ENCODE results near the gene AADACL4.

Gene AADACL4

DNA sequence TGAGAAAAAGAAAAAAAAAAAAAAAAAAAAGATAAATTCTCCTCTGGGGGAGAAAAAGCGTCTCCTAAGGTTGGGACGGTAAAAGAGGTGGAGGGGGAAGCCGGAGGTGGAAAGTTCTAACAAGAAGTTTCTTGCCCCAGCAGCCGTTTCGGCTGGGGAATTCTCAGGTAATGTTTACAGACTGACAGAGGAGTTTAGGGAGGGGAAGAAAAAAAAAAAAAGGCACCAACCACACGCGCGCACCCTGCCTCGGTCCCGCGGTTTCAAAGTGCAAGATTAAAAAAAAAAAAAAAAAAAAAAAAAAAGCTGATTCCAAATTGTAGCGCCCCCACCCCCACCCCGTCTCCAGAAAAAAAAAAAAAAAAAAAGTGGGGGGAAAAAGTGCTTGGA lies 26.4 kb upstream of the AADACL4 start:
- TF ChIP-seq, protein P1, sequence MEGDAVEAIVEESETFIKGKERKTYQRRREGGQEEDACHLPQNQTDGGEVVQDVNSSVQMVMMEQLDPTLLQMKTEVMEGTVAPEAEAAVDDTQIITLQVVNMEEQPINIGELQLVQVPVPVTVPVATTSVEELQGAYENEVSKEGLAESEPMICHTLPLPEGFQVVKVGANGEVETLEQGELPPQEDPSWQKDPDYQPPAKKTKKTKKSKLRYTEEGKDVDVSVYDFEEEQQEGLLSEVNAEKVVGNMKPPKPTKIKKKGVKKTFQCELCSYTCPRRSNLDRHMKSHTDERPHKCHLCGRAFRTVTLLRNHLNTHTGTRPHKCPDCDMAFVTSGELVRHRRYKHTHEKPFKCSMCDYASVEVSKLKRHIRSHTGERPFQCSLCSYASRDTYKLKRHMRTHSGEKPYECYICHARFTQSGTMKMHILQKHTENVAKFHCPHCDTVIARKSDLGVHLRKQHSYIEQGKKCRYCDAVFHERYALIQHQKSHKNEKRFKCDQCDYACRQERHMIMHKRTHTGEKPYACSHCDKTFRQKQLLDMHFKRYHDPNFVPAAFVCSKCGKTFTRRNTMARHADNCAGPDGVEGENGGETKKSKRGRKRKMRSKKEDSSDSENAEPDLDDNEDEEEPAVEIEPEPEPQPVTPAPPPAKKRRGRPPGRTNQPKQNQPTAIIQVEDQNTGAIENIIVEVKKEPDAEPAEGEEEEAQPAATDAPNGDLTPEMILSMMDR (IDR thresholded peaks at IDR 0.05; ENCODE audit: insufficient read depth, low read length, poor library complexity, severe bottlenecking), result no peak
- Histone ChIP-seq H3K36me3 (ENCODE audit: control insufficient read depth, insufficient read depth, low read length) (no peaks in the 10 kb centered on the region), H3K27me3 (replicated peaks; ENCODE audit: control insufficient read depth, insufficient read depth, low read length) (no peaks in the 10 kb centered on the region; the same call in 1 of the 2 replicates), H3K4me3 (replicated peaks; ENCODE audit: low read depth, low read length) (peak overlapping the region; percentile 56)
- DNase-seq (ENCODE audit: extremely low read depth, insufficient read length), result no peak

DNA sequence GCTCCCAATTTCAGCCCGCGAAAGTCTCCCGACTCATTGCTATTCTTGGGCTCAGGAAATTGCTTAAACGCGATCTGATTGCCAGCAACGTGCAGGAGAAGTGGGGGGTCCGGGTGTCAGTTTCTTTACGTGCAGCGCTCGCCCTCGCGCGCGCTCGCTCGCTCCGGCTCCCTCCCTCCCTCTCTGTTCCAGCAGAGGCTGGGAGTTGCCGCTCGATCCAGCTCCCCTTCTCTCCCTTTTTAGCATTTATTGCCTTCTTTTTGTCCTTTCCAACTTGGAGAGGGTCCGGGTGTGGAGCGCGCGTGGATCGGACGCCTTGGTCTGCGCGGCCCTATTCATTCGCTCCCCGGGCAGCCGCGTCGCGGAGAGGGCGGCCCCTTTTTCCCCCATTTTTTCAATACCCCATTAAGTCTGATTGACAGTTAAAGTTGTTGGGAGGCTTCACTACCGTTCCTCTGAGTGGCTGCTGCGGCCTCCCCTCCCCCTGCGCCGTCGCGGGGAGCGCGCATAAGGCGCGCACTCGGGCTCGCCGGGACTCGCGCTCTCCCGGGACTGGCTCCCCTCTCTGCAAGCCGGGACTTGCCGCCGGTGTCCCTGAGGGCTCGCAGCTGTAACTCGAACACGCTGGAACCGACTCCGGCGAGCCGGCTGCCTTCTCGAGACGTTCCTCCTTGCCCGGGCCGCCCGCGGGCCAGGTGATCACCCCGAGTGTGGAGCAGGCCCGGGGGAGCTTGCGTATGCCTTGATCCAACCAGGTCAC lies 25.8 kb upstream of the AADACL4 start, which contains the start of gene DHRS3:
TSS of gene DHRS3 (minus strand) at position 310 of the 760 bp plus-strand sequence. CDS start 862 bp downstream, outside the sequence.
- TF ChIP-seq, protein P1 (IDR thresholded peaks at IDR 0.05; ENCODE audit: insufficient read depth, low read length, poor library complexity, severe bottlenecking), result no peak
- Histone ChIP-seq H3K27me3 (replicated peaks; ENCODE audit: control insufficient read depth, insufficient read depth, low read length) (no peaks in the 10 kb centered on the region; the same call in 1 of the 2 replicates), H3K4me3 (replicated peaks; ENCODE audit: low read depth, low read length) (peak within 1 kb of the TSS; percentile 56), H3K36me3 (ENCODE audit: control insufficient read depth, insufficient read depth, low read length) (no peaks in the 10 kb centered on the region)
- DNase-seq (ENCODE audit: extremely low read depth, insufficient read length), result peak; percentile 58

DNA sequence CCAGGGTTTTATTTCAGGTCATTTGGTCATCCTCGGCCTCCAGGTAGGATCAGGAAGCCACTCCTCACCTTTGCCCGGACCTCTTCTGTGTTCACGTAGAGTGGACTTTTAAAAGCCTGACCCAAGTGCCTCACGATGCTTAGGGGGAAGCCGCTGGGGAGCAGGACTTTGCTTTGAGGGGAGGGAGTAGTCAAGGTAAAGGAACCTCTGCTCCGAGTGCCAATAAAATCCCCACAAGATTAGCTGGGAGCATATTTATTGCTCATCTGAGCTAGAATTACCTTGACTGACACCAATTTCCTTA lies 25.3 kb upstream of the AADACL4 start:
- no peak for DNase-seq (ENCODE audit: extremely low read depth, insufficient read length)
- H3K4me3 ChIP-seq (replicated peaks; ENCODE audit: low read depth, low read length), result peak overlapping the region; percentile 56
- TF ChIP-seq, protein P1 (IDR thresholded peaks at IDR 0.05; ENCODE audit: insufficient read depth, low read length, poor library complexity, severe bottlenecking), result no peak

DNA sequence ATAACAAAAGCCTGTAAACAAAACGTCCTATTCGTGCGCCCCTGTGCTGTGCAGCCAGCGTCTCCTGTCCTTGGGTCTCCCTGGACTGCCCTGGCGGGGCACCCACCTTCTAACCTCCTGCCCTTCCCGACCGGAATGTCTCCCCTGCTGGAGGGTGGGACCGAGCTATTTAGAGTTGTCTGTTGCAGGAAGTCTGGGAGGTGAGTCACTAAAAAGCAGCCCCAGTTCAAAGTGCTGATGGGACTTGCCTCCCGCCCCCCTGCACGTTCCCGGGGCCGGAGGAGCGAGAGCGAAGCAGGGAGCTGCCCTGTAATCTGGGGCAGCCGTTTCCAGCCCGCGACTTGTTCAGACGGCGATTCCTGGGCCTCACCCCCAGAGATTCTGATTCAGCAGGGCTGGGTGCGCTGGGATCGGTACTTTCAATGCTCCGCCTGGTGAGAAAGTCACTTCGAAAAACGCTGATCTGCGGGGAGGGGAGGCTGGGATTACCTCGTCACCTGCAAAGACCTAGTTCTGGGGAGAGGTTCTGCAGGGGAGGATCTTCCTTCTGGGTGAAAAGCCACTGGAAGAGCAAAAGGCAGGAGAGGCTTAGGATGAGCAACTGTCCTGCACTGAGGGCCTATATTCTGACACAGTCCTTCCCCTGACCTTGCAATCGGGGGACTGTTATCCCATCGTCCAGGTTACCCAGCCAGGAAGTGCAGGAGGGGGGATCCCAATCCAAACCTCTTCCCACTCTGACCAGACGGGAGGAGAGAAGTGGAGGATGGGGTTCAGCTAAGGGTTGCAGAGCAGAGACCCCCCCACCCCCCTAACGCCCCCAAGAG lies 24.7 kb upstream of the AADACL4 start:
- no peaks in the 10 kb centered on the region for H3K36me3 ChIP-seq (ENCODE audit: control insufficient read depth, insufficient read depth, low read length)
- DNase-seq (ENCODE audit: extremely low read depth, insufficient read length), result no peak

More for the DNA sequence above, 25.3 kb upstream of the AADACL4 start:
- Histone ChIP-seq H3K36me3 (ENCODE audit: control insufficient read depth, insufficient read depth, low read length) (no peaks in the 10 kb centered on the region), H3K27me3 (replicated peaks; ENCODE audit: control insufficient read depth, insufficient read depth, low read length) (no peaks in the 10 kb centered on the region; the same call in 1 of the 2 replicates)

DNA sequence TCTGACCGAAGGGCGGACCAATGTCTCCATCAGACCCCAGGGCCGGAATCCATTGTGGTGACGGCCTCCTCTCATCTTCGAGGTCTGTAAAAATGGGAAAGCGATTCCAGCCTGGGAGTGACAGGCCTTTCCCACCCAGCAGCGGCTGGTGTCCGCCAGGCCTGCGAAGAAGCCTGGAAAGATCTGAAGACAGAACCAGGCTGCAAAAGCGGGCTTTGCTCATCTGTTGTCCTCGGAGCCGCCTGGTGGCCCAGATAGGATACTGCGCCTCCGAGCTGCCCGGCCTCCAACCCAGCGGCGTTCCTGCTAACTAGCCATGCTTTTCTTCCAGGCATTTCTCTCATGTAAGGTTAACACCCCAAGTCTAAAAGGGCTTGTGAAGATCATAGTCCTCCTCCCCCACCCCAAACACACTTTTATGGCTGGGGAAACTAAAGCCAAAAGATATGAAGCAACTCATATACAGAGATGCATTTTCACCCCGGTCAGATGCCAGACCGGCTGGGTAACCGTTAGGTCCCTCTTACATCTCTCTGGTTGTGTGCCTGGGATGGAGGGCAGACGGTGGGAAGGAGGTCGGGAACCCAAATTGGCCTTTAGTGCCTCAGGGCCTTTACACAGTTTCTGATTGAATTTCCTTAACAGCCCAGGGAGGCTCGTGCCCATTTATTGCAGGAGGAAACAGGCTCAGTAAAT lies 23.9 kb upstream of the AADACL4 start:
- Histone ChIP-seq H3K4me3 (replicated peaks; ENCODE audit: low read depth, low read length) (no peak overlapping the region), H3K36me3 (ENCODE audit: control insufficient read depth, insufficient read depth, low read length) (no peaks in the 10 kb centered on the region), H3K27me3 (replicated peaks; ENCODE audit: control insufficient read depth, insufficient read depth, low read length) (no peaks in the 10 kb centered on the region; the same call in 1 of the 2 replicates)
- TF ChIP-seq, protein P1 (IDR thresholded peaks at IDR 0.05; ENCODE audit: insufficient read depth, low read length, poor library complexity, severe bottlenecking), result peak; percentile 98
- DNase-seq (ENCODE audit: extremely low read depth, insufficient read length), result peak; percentile 49

More for the DNA sequence above, 24.7 kb upstream of the AADACL4 start:
- Histone ChIP-seq H3K27me3 (replicated peaks; ENCODE audit: control insufficient read depth, insufficient read depth, low read length) (no peaks in the 10 kb centered on the region; the same call in 1 of the 2 replicates), H3K4me3 (replicated peaks; ENCODE audit: low read depth, low read length) (peak overlapping the region; percentile 56)
- TF ChIP-seq, protein P1 (IDR thresholded peaks at IDR 0.05; ENCODE audit: insufficient read depth, low read length, poor library complexity, severe bottlenecking), result no peak

Measured in GM06990 (cell line).